ENCODE measurements around the gene SPRYD4. TPM values are rescaled to one million over a fixed set of nuclear protein-coding genes. Genes with fewer than 3 reads are reported as not detected.

The SPRYD4 gene
- polyA plus RNA-seq, 1 donor (not counting 4 experiments of a cell fraction or from before 2014, with no cell fraction given): 3.1 TPM

- TF ChIP-seq CTCF (optimal IDR thresholded peaks at IDR 0.05 in 1 of 3, IDR thresholded peaks at IDR 0.05 in 1 of 3, conservative IDR thresholded peaks at IDR 0.05 in 1 of 3; ENCODE audit: extremely low read depth in 1 of 3, insufficient read depth in 2 of 3, low read length in 3 of 3) (no peak), EZH2 (IDR thresholded peaks at IDR 0.05; ENCODE audit: low read length) (no peak)
- peak within 1 kb of the TSS; percentile 88 for H3K4me2 ChIP-seq (ENCODE audit: control insufficient read depth, extremely low read depth, insufficient read depth, low read depth, low read length)
- H3K27me3 ChIP-seq (ENCODE audit: control insufficient read depth, extremely low read depth, insufficient read depth, low read length): no peaks in the 10 kb centered on the region
- dilution Hi-C loops (cut with MboI; ENCODE audit: extremely low pct_ligation_motif_present, low sequenced_read_pairs): no loop called here
- H3K36me3 ChIP-seq (ENCODE audit: control insufficient read depth in 2 of 2, extremely low read depth in 1 of 2, insufficient read depth in 2 of 2, low read length in 2 of 2): no peaks in the 10 kb centered on the region
- no peaks in the 10 kb centered on the region for H3K9me3 ChIP-seq (ENCODE audit: control insufficient read depth, low read depth, low read length)
- H3K4me1 ChIP-seq (ENCODE audit: control insufficient read depth, extremely low read depth, insufficient read depth, low read length): peaks cover 4% of the 10 kb centered on the region
- DNase-seq (ENCODE audit: low read depth, low spot score) (no peak), FAIRE-seq (no peak)
- peak within 1 kb of the TSS; percentile 72 to 88 (median 82) for H3K4me3 ChIP-seq (ENCODE audit: control insufficient read depth in 2 of 3, extremely low read depth in 1 of 3, insufficient read depth in 2 of 3, low read depth in 1 of 3, low read length in 3 of 3)
- H3K9ac ChIP-seq (ENCODE audit: control insufficient read depth, extremely low read depth, insufficient read depth, low read length): peak within 1 kb of the TSS; percentile 74
- peak within 1 kb of the TSS; percentile 86 for H2AFZ ChIP-seq (ENCODE audit: control insufficient read depth, low read length)
- H3K79me2 ChIP-seq (ENCODE audit: control insufficient read depth, insufficient read depth, low read length): no peaks in the 10 kb centered on the region
- H3K27ac ChIP-seq (ENCODE audit: control insufficient read depth, insufficient read depth, low read length): peak within 1 kb of the TSS; percentile 70
- H4K20me1 ChIP-seq (ENCODE audit: control insufficient read depth, extremely low read depth, insufficient read depth, low read length): no peaks in the 10 kb centered on the region
- H3K9me1 ChIP-seq (ENCODE audit: control insufficient read depth, extremely low read depth, insufficient read depth, low read length): no peaks in the 10 kb centered on the region
These were observed 19.3 kb upstream of the SPRYD4 start, which contains the start of gene TIMELESS for GRCh38 chr12:56448860-56449621. TIMELESS (minus strand) TSS chr12:56449426; CDS start chr12:56434170, 15,256 bp downstream.

DNA sequence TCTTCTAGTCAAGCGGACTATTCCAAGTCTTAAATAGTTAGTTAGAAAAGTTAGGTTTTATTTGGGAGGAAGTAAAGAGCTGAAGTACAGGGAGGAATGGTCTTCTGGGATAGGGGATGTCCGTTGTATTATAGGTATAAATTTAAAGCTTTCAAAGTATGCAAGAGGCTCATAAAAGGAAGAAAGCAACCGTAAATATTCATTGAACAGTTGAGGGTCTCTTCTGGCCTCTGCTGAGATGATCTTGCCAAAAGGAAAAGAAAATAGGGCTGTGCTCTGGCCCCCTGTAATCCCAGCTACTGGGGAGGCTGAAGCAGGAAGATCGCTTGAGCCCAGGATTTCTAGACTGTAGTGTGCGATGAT is 18.8 kb upstream of the SPRYD4 start:
- Histone ChIP-seq H3K4me3 (ENCODE audit: control insufficient read depth in 2 of 3, extremely low read depth in 1 of 3, insufficient read depth in 2 of 3, low read depth in 1 of 3, low read length in 3 of 3) (peak overlapping the region; percentile 72 to 88 (median 82)), H3K4me1 (ENCODE audit: control insufficient read depth, extremely low read depth, insufficient read depth, low read length) (peaks cover 4% of the 10 kb centered on the region), H3K27me3 (ENCODE audit: control insufficient read depth, extremely low read depth, insufficient read depth, low read length) (no peaks in the 10 kb centered on the region), H3K4me2 (ENCODE audit: control insufficient read depth, extremely low read depth, insufficient read depth, low read depth, low read length) (peak overlapping the region; percentile 88), H3K9me1 (ENCODE audit: control insufficient read depth, extremely low read depth, insufficient read depth, low read length) (no peaks in the 10 kb centered on the region), H3K36me3 (ENCODE audit: control insufficient read depth in 2 of 2, extremely low read depth in 1 of 2, insufficient read depth in 2 of 2, low read length in 2 of 2) (no peaks in the 10 kb centered on the region), H3K9me3 (ENCODE audit: control insufficient read depth, low read depth, low read length) (no peaks in the 10 kb centered on the region), H3K9ac (ENCODE audit: control insufficient read depth, extremely low read depth, insufficient read depth, low read length) (peak overlapping the region; percentile 74), H2AFZ (ENCODE audit: control insufficient read depth, low read length) (peak overlapping the region; percentile 77), H4K20me1 (ENCODE audit: control insufficient read depth, extremely low read depth, insufficient read depth, low read length) (no peaks in the 10 kb centered on the region), H3K27ac (ENCODE audit: control insufficient read depth, insufficient read depth, low read length) (peak overlapping the region; percentile 70), H3K79me2 (ENCODE audit: control insufficient read depth, insufficient read depth, low read length) (no peaks in the 10 kb centered on the region)
- dilution Hi-C loops (cut with MboI; ENCODE audit: extremely low pct_ligation_motif_present, low sequenced_read_pairs): no loop called here
- TF ChIP-seq EZH2 (IDR thresholded peaks at IDR 0.05; ENCODE audit: low read length): no peak
- no peak for TF ChIP-seq CTCF (optimal IDR thresholded peaks at IDR 0.05 in 1 of 3, IDR thresholded peaks at IDR 0.05 in 1 of 3, conservative IDR thresholded peaks at IDR 0.05 in 1 of 3; ENCODE audit: extremely low read depth in 1 of 3, insufficient read depth in 2 of 3, low read length in 3 of 3)
- DNase-seq (ENCODE audit: low read depth, low spot score) (no peak), FAIRE-seq (no peak)

Measured in keratinocyte (primary cell).